ENCODE data around the gene MTFR2. TPM values are rescaled to one million over a fixed set of nuclear protein-coding genes. Genes with fewer than 3 reads are reported as not detected.

The MTFR2 gene
- total and polyA plus RNA-seq, 2 of the 13 experiments (the other 11 are each of a cell fraction or from before 2014, with no cell fraction given): 6.7 to 10.7 TPM

DNA sequence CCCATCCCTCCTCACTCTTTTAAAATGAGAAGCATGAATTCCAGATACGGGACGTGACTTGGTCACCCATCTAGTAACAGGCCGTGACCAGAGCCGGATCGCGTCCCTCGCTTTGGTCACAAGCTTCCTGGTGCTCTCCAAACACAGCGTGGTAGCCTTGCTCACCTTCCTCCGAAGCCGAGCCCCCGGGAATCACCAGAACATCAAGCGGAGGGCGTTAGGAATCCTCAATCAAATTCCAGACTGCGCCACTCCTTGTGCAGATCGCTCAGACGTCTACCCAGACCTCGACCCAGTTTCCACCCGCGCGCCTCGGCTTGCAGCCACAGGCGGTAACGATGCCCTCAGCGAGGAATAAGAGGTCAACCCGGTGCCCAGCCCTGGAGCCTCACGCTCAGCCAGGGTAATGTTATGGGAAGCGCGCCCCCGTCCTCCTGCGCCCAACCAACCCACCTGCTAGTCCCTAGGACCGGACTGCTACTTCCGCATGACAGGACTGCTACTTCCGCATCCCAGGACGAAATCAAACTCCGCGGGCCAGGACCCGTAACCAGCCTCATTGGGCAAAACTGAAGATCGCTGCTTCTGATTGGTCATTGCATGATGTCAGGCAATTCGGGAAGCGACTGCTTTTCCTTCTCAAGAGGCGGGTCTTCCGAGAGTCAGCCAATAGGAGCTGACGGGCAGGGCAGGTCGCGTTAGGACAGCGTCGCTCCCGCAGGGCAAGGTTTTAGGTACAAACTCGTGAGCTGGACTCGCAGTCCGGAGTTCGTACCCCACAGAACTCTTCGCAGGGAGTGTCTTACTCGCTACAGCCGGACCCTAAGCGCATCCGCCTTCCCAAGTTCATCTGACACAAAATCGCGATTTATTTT, at the start of gene MTFR2 (continued):
- TF ChIP-seq ZNF609 (CRISPR knock-in tag; IDR thresholded peaks at IDR 0.05; ENCODE audit: borderline replicate concordance) (0 out of 2 replicates have a peak, but pooled peaks have one; percentile 27), JUN (CRISPR knock-in tag; IDR thresholded peaks at IDR 0.05) (peak; percentile 13; the same call in 1 of the 2 replicates), ZNF615 (CRISPR knock-in tag; IDR thresholded peaks at IDR 0.05; ENCODE audit: borderline replicate concordance) (no peak), ZNF136 (CRISPR knock-in tag; IDR thresholded peaks at IDR 0.05; ENCODE audit: low read depth) (no peak), ESRRA (CRISPR knock-in tag; IDR thresholded peaks at IDR 0.05; ENCODE audit: low read depth) (peak; percentile 49), XBP1 (CRISPR knock-in tag; IDR thresholded peaks at IDR 0.05) (no peak), SNAPC2 (CRISPR knock-in tag; IDR thresholded peaks at IDR 0.05) (peak; percentile 82; the same call in 1 of the 2 replicates), ZNF839 (CRISPR knock-in tag; IDR thresholded peaks at IDR 0.05; ENCODE audit: borderline replicate concordance) (peak; percentile 66; the same call in 1 of the 2 replicates), NCOR1 (IDR thresholded peaks at IDR 0.05; ENCODE audit: borderline replicate concordance, low read length) (peak; percentile 56; the same call in 1 of the 2 replicates), MNT (IDR thresholded peaks at IDR 0.05) (peak; percentile 79), IRF2 (CRISPR knock-in tag; IDR thresholded peaks at IDR 0.05) (peak; percentile 84), FOSL2 (CRISPR knock-in tag; IDR thresholded peaks at IDR 0.05) (peak; percentile 47)
- TF ChIP-seq, protein P1, sequence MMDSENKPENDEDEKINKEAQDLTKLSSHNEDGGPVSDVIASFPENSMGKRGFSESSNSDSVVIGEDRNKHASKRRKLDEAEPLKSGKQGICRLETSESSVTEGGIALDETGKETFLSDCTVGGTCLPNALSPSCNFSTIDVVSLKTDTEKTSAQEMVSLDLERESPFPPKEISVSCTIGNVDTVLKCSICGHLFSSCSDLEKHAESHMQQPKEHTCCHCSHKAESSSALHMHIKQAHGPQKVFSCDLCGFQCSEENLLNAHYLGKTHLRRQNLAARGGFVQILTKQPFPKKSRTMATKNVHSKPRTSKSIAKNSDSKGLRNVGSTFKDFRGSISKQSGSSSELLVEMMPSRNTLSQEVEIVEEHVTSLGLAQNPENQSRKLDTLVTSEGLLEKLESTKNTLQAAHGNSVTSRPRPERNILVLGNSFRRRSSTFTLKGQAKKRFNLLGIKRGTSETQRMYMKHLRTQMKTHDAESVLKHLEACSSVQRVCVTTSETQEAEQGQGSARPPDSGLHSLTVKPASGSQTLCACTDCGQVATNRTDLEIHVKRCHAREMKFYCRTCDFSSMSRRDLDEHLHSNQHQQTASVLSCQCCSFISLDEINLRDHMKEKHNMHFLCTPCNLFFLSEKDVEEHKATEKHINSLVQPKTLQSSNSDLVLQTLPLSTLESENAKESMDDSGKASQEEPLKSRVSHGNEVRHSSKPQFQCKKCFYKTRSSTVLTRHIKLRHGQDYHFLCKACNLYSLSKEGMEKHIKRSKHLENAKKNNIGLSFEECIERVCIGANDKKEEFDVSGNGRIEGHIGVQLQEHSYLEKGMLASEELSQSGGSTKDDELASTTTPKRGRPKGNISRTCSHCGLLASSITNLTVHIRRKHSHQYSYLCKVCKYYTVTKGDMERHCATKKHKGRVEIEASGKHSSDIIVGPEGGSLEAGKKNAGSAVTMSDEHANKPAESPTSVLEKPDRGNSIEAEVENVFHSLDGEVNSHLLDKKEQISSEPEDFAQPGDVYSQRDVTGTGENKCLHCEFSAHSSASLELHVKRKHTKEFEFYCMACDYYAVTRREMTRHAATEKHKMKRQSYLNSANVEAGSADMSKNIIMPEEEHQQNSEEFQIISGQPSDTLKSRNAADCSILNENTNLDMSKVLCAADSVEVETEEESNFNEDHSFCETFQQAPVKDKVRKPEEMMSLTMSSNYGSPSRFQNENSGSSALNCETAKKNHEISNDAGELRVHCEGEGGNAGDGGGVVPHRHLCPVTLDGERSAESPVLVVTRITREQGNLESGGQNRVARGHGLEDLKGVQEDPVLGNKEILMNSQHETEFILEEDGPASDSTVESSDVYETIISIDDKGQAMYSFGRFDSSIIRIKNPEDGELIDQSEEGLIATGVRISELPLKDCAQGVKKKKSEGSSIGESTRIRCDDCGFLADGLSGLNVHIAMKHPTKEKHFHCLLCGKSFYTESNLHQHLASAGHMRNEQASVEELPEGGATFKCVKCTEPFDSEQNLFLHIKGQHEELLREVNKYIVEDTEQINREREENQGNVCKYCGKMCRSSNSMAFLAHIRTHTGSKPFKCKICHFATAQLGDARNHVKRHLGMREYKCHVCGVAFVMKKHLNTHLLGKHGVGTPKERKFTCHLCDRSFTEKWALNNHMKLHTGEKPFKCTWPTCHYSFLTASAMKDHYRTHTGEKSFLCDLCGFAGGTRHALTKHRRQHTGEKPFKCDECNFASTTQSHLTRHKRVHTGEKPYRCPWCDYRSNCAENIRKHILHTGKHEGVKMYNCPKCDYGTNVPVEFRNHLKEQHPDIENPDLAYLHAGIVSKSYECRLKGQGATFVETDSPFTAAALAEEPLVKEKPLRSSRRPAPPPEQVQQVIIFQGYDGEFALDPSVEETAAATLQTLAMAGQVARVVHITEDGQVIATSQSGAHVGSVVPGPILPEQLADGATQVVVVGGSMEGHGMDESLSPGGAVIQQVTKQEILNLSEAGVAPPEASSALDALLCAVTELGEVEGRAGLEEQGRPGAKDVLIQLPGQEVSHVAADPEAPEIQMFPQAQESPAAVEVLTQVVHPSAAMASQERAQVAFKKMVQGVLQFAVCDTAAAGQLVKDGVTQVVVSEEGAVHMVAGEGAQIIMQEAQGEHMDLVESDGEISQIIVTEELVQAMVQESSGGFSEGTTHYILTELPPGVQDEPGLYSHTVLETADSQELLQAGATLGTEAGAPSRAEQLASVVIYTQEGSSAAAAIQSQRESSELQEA (CRISPR knock-in tag; IDR thresholded peaks at IDR 0.05; ENCODE audit: not compliant biosample characterization): no peak

All from HepG2 (cell line).